Midbrain (tissue), 1 donor: ENCODE data around the gene MAP3K13.

ENCODE experiments used
- DNase-seq: peaks from one replicate; lab custom pipeline; 2025; lab: John Stamatoyannopoulos, UW

Gene MAP3K13, protein sequence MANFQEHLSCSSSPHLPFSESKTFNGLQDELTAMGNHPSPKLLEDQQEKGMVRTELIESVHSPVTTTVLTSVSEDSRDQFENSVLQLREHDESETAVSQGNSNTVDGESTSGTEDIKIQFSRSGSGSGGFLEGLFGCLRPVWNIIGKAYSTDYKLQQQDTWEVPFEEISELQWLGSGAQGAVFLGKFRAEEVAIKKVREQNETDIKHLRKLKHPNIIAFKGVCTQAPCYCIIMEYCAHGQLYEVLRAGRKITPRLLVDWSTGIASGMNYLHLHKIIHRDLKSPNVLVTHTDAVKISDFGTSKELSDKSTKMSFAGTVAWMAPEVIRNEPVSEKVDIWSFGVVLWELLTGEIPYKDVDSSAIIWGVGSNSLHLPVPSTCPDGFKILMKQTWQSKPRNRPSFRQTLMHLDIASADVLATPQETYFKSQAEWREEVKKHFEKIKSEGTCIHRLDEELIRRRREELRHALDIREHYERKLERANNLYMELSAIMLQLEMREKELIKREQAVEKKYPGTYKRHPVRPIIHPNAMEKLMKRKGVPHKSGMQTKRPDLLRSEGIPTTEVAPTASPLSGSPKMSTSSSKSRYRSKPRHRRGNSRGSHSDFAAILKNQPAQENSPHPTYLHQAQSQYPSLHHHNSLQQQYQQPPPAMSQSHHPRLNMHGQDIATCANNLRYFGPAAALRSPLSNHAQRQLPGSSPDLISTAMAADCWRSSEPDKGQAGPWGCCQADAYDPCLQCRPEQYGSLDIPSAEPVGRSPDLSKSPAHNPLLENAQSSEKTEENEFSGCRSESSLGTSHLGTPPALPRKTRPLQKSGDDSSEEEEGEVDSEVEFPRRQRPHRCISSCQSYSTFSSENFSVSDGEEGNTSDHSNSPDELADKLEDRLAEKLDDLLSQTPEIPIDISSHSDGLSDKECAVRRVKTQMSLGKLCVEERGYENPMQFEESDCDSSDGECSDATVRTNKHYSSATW

DNA sequence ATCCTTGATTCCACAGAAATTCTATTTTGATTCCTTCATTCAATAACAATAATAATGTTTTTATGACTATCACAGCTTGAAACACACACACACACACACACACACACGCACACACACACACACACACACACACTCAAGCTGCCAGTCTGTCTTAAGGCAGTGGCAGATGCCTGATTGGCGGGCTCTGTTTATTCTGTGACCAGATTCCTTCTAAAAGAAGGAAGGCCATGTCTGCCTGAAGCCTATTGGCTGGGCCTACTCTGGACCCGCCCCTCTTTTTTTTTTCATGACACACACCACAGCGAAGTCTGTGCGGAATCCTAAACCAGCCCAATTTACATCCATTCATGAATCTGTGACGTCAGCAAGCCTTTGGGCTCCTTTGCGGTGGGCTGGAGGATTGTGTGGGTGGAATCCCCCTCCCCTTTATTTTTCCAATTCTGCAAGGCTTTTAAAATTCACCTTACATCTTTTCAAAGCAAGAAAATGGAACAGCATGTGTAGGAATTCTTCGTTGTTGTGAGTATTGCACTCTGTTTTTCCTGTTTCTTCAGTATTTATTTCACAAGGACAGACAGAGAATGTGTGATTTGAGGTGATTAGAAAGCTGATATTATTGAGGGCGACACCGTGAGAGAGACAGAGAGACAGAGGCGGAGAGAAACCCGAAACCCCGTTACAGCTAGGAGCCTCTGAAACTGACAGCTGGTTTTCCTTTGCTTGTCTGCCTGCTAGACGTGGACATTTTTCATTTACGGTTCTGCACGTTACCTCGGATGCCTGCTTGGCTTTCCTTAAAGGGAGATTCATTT is at the start of gene MAP3K13:
Gene MAP3K13, plus strand, starts transcription at position 287 of the 812 bp plus-strand sequence. CDS start 65,446 bp downstream, outside the sequence.
- DNase-seq = peak; percentile 88

DNA sequence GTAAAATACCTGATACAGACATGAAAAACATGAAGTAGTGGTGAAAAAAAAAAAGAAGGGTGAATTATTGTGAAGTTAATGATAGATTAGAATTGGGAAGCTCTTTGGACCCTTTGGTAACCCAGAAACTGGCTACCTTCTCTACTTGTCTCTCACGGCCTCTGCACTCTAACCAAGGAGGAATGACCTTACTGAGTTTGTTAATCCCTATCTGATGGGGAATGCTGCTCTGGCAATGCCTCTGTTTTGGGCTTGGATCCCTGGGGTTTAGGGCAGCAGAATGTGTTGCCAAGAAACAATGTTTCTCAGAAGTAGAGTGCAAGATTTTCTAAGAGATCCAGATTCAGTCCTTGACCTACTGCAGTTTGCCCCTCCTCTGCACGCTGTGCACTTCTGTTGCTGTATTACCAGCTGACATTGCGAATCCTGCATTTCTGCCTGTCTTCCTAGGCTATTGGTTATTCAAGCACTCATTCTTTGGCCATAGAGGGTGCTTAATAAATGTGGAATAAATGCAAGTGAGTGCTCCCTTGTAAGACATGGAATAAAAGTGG is 49.2 kb upstream of the MAP3K13 start:
- DNase-seq = no peak

DNA sequence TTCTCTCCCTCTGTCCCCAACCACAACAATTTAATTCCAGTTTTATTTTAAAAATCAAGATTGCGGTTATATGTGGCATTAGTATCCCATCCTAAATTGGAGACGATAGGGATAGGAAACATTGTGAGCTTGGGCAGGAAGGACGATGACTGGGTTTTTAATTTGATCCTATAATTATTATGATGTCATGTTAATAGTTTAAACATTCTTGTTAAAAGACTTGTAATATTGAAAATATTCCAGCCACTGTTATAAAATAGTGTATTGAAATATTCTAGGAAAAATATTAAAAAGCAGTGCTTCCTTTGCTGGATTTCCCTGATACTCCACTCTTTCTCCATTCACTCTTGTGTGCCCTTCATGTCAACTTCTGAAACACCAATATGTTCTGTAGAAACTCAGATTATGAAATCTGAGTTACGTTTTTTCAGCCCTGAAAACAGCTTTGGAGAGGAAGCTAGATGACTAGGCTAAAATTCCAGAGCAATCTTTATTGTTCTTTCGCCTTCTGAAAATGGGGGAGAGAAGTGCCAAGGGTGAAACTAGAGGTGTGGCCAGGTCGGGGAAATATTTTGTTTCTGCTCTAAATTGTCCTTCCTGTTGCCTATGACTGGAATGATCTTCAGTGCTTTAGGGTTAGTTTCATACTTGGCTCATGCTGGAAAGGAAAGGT is 46.1 kb upstream of the MAP3K13 start:
- no peak for DNase-seq

DNA sequence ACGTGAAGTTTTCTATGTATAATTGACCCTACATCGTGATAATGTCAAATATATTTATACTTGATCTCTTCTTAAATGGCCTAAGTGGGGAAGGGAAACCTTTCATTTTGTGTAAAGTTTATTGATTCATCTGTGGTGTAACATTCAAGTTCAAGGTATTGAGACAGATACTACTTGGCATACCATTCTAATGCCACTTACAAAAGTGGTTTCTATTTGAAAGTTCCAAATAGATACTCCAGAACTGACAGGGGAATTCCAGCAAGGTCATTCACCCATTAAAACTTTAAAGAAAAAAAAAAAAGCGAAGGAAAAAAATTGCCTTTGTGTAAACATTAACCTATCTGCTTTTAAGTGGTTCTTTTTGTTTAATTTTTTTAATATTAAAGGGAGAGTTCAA is 45.3 kb upstream of the MAP3K13 start:
- DNase-seq = no peak

DNA sequence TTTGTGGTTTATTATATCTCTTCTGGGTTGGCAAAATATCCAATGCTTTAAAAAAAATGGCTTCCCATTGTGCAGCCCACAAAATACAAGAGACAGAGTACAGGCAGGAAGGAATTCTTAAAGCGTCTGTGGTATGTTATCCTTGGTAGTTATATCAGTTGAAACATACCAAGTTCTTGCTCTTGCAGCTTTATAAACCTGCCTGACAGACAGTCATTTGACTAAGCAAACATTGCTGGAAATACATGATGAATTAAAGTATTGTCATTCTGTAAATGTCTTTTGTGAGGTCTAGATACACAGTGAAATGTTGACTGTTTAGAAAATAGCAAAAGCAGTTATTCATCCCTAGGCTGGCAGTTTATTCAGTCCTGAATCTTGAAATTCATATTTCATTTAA is 44.8 kb upstream of the MAP3K13 start:
- DNase-seq = no peak

DNA sequence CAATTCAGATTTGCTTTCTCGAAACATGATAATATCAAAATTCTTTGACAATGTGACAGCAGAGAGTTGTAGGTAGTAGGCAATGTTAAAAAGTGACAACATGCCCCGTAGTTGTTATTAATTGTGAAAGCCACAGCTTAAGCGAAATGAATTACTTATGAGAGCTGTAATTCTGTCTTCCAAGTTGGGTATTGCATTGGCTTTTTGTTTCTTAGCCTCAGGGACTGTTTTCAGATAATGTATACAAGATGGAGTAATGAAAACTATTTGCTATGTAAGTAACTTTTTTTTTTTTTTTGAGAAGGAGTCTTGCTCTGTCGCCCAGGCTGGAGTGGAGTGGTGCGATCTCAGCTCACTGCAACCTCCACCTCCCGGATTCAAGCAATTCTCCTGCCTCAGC is 43.1 kb upstream of the MAP3K13 start:
- DNase-seq = no peak

DNA sequence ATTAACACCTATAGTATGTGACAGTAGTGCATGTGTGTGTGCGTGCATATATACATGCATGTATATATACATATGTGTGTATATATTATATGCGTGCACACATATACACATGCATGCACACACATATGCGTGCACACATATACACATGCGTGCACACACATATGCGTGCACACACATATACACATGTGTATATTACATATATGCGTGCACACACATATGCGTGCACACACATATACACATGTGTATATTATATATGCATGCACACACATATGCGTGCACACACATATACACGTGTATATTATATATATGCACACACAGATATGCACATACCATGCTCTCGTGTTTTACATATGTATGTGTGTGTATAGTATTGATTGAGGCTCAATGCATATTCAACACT is 42.0 kb upstream of the MAP3K13 start:
- no peak for DNase-seq

DNA sequence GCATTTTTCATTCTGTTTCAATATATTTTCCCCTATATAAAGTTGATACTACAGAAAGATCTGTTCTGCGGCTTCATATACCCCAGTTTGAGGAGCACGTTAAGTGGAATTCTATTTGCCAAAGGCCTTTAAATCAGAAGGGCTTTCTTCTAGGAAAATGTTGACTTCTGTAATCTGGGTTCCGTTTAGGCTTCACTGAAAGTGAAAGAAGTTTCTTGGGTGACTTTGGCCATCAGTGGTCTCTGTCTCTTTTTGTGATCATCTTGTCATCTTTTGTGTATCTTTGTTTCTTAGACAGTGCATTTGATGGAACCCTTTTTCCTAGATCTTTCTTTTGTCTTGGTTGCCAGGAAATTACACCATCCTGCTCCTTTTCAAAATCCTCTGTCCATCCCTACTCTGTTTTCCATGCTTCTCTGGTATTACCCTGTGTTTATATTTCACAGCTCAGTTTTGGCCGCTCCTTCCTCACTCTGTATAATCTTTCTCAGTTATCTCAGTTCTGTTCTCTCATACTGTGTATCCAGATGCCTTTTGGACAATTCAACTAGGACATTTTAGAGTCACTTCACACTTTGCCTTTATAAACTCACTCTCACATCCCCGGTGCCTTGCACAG is 40.7 kb upstream of the MAP3K13 start:
- no peak for DNase-seq

DNA sequence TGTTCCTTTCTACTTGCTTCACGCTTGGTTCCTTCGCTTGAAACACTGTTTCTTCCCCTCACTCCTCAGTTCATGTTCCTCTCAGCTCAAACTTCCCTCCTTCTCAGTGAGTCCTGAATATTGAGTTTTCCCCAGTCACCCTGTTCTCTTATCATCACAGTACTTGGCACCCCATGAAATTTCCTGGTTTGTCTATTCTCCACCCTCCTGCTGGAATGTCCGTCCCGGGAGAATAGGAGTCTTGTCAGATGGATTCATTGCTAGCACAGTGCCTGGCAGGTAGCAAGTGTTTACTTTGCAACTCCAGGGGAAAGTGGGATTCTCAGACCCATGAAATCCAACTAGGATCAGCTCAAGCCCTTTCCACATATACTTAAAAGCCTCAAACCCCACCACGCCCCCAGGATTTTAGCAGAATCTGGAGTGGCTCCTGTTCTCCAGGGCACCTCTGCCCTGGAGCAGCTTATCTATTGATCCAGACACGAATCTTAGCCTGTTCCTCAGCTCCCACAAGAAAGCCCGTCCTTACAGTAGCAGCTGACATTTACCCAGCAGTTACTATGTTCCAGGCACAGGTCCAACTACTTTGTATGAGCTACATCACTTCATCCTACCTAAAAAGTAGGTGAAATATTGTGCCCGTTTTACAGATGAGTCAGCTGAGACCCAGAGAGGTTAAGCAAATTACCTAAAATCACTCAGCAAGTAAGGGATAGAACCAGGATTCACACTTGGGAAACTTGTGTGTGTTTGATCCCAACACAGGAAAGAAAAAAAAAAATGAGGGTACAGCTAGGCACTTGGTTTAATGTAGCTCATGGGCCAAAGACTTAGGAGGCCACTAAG is 36.8 kb upstream of the MAP3K13 start:
- DNase-seq = no peak

DNA sequence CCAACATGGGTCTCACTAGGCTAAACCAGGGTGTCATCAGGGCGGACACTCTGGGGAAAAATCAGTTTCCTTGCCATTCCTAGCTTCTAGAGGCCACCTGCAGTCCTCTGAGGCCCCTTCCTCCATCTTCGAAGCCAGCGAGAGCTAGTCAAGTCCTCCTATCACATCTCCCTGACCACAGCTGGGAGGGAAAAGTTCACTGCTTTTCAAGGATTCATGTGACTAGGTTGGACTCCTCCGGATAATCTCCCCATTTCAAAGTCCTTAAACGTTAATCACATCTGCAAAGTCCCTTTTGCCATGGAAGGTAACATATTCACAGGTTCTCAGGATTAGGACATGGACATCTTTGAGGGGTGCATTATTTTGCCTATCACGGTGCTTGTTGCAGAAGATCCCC is 35.9 kb upstream of the MAP3K13 start:
- no peak for DNase-seq

DNA sequence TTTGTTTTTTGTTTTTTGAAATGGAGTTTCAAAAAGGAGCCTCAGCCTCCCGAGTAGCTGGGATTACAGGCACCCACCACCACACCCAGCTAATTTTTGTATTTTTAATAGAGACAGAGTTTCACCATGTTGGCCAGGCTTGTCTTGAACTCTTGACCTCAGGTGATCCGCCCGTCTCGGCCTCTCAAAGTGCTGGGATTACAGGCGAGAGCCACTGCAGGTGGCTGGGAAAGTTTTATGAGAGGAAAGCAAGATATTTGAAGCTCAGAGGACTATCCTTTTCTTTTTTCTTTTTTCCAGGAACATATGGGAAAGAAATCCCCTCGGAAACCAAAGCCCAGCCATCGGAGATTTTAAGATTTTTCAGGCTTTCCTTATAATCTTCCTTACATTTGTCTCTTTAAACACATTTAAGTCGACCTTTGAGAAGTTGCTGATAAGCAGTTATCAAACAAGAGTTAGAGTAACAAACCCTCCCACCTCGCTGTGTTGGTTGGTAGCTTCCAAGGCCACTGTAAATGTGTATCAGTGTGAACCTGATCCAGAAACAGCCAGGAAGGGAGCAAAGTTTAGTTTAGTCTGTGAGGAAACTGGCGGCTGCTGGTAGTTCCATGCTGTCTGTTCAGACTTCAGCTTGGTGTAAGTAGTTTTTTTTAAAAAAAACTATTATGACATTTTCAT is 34.5 kb upstream of the MAP3K13 start:
- DNase-seq = no peak

DNA sequence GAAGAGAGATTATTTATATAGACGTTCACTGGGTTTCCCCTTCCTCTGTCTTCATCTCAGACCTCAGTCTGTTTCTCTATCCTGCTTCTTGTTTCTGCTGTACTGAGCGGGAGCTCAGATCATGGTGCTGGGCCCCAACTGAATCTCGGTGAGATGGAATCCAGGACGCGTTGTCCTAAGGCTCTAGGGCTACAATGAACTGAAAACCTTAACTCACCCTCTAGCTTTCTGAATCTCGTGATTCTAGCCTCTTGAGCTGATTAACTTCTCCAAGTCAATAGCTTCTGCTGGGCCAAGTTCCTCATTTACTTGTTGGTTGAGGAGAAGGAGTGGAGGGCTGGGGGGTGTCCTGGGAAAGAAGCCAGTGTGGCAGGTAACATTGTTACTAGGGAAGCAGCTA is 32.7 kb upstream of the MAP3K13 start:
- DNase-seq = peak; percentile 4

DNA sequence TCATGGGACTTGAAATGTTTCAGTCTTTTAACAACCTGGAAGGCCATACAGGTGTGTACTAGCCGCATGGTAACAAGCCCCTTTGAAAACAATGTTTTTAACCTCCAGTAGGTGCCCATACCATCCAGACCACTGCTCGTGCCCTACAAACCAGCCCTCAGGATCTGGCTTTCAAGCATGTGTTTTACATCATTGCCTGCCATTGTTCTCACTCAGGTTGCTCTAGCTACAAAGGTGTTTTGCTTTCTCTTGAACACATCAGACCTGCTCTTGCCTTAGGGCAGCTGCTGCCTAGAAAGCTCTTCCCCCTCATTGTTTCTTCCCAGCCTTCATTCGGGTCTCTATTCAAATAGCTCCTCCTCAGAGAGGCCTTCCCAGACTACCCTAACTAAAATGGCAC is 32.3 kb upstream of the MAP3K13 start:
- no peak for DNase-seq

DNA sequence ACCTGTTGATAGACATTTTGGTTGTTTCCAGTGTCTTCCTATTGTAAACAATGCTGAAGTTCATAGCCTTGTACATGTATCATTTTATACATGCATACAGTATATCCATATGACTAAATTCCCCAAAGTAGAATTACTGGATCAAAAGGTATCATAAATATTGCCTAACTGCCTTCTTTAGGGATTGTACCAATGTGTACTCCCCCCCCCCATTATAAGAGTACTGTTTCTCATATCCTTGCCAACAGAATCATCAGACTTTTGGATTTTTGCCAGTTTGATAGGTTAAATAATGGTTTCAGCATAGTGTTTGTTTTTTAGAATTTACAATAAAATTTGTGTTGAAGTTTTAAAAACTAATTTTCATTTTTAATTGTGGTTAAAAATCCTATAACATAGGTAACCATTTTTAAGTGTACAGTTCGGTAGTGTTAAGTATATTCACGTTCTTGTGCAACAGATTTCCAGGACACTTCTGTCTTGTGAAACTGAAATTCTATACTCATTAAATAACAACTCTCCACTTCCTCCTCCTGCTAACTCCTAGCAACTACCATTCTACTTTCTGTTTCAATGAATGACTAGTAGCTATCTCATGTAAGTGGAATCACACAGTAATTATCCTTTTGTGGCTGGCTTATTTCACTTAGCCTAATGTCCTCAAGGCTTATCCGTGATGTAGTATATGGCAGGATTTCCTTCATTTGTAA is 30.8 kb upstream of the MAP3K13 start:
- no peak for DNase-seq

DNA sequence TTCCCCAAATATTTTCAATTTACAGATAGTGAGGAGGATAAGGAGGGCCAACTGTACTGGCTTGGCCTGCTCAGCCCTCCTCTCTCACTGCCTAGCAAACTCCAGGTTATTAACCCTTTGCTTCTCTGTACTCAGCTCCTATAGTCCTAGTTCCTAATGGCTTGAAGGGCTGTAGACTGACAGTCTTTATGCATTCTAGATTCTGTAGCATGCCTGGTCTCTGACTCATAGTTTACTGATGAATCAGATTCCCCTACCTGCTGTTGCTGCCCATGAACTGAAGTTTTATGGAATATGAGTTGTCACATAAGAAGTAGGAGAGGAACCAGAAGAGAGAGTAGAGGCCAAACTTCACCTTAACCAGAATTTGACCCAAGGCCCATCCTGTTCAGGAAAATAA is 27.1 kb upstream of the MAP3K13 start:
- no peak for DNase-seq

DNA sequence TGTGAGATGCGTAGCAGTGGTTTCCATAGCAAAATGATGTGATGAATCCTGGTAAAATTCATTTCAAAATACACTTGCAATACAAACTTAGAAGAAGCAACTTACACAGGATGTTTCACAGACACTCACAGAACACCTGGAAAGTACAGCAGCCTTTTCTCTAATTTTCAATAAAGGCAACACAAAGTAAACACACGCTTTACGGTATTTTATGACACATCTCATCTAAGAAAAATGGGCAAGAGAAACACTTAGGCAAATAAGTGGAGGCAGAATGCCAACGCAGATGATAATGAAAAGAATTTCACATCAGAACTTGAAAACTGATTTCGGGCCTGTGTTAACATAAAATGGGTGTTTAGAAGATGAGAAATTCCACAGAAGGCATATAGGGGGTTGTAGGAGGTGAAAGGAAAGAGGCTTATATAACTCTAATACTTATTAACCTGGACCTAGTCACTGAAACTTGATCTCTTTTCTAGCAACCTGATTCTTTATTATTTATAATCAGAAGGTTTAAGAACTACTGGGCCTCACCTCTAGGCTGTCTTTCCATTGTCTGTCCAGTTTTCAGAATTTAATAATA is 25.6 kb upstream of the MAP3K13 start:
- no peak for DNase-seq

DNA sequence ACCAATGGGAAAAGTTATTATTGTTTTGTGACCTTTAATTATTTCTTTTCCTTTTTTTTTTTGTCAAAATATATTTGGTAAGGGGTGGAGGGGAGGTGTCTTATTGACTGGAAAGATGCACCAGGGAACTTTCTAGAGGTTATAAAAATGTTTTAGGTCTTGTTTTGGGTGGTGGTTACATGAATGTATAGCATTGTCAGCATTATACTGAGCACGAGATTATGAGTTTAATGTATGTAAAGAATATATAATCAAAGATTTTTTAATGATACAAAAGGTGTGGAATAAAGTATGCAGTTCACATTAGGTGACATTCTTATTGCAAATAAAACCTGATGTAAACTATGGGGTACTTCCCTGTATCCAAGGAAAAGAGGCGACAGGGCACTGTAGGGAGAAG is 23.0 kb upstream of the MAP3K13 start:
- no peak for DNase-seq

DNA sequence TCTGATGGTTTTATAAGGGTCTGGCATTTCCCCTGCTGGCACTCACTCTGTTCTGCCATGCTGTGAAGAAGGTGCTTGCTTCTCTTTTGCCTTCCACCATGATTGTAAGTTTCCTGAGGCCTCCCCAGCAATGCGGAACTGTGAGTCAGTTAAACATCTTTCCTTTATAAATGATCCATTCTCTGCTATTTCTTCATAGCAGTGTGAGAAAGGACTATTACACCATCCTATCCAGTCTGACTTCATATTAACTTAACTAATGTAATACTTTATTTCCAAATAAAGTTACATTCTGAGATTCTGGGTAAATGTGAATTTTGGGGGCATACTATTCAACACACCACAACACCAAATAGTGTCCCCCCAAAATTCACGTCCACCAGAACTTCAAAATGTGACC is 22.2 kb upstream of the MAP3K13 start:
- no peak for DNase-seq
